Sigmoid colon (tissue), 7 donors: ENCODE results near the gene DIRAS3. TPM values are rescaled to one million over a fixed set of nuclear protein-coding genes. Genes with fewer than 3 reads are reported as not detected.

Experiments used
- DNase-seq: peaks from one replicate; pipeline ENCODE4 v3.0.0-alpha.2; 2019
- H3K27ac ChIP-seq, 4 donors: fragments of 200-600 bp; sonication (generic); one replicate each; pipeline ENCODE4 v1.5.1; 2016 to 2019; ENCODE audit warnings: mild to moderate bottlenecking in 1 of 4
- H3K27me3 ChIP-seq, 3 donors: fragments of 200-600 bp; sonication (generic); one replicate each; pipeline ENCODE4 v1.5.1; 2019; ENCODE audit warnings: mild to moderate bottlenecking in 1 of 3
- H3K36me3 ChIP-seq, 4 donors: fragments of 200-600 bp; sonication (generic); one replicate each; pipeline ENCODE4 v1.5.1; 2016 to 2019
- H3K4me1 ChIP-seq, 4 donors: fragments of 200-600 bp; sonication (generic); one replicate each; pipeline ENCODE4 v1.5.1; 2017 to 2019
- H3K4me3 ChIP-seq, 4 donors: fragments of 200-600 bp; sonication (generic); one replicate each; pipeline ENCODE4 v1.5.1; 2017 to 2019; ENCODE audit warnings: mild to moderate bottlenecking in 2 of 4, moderate library complexity in 1 of 4
- H3K9me3 ChIP-seq, 4 donors: fragments of 200-600 bp in 3 of 4; sonication (generic) in 3 of 4; one replicate each; pipeline versions ENCODE4 v1.5.1 to v1.6.1; 2013 to 2019
- CTCF ChIP-seq, 4 experiments: fragments of 450-650 bp in 3 of 4; fragments of 200-600 bp in 1 of 4; IDR thresholded peaks; one replicate each; pipeline ENCODE4 v1.5.1; 2016 to 2019; ENCODE audit warnings: antibody characterized with exemption in 4 of 4, mild to moderate bottlenecking in 3 of 4, moderate library complexity in 2 of 4
- EP300 ChIP-seq, 4 donors: sonication (generic); formaldehyde crosslinking; IDR thresholded peaks; one replicate each; pipeline ENCODE4 v1.6.1; 2017; ENCODE audit warnings: antibody characterized with exemption in 4 of 4
- POLR2A ChIP-seq, 2 donors: fragments of 450-650 bp; IDR thresholded peaks; one replicate each; pipeline ENCODE4 v1.6.1; 2016; ENCODE audit warnings: antibody characterized with exemption in 2 of 2, mild to moderate bottlenecking in 2 of 2, moderate library complexity in 2 of 2
- POLR2AphosphoS5 ChIP-seq, 4 donors: sonication (generic); formaldehyde crosslinking; IDR thresholded peaks; one replicate each; pipeline ENCODE4 v1.6.1; 2017; ENCODE audit warnings: antibody characterized with exemption in 4 of 4
- WGBS, 2 donors: extraction: QIAGEN DNeasy Blood & Tissue Kit; methylation state at CpG; one replicate each; pipeline ENCODE4 v1.1.7; 2013; 5-methylcytosine and 5-hydroxymethylcytosine counted together
- intact Hi-C: fragments of 100-400 bp; cut with DNase I; formaldehyde crosslinking; loops from one replicate; pipeline ENCODE4 v1.15.1; 2023
- polyA plus RNA-seq, 3 donors: library from polyadenylated mRNA; stranded (reverse); fragments of 200-250 nt; gene quantifications; one replicate each; pipeline ENCODE4 v1.2.3, GENCODE V29; 2013
- total RNA-seq, 4 donors: library from RNA; depleted of rRNA; stranded (reverse); fragments of >200 nt; gene quantifications; one replicate each; pipeline ENCODE4 v1.1.0, GENCODE V29; 2016
- donor health status: healthy with polysubstance abuse.
- donor health status: Bipolar disorder and iron deficiency.
- donor health status: healthy.

Gene DIRAS3
- total and polyA plus RNA-seq, 7 donors, result 0.46 to 4.6 (median 1.7) TPM; not detected in 1

GRCh38 chr1:68046423-68046822 is 4.0 kb downstream of the DIRAS3 start:
- H3K27ac ChIP-seq, result no peak overlapping the region
- intact Hi-C loops, result no loop called here
- DNase-seq, result no peak
- no peaks in the 10 kb centered on the region for H3K9me3 ChIP-seq
- peaks cover 0 to 8% (median 0%) of the 10 kb centered on the region in 3 donors for H3K27me3 ChIP-seq
- no peaks in the 10 kb centered on the region for H3K4me1 ChIP-seq
- no peak for TF ChIP-seq EP300 (IDR thresholded peaks at IDR 0.05)
- no peak for TF ChIP-seq POLR2AphosphoS5 (IDR thresholded peaks at IDR 0.05)
- no peak for TF ChIP-seq POLR2A (IDR thresholded peaks at IDR 0.05)
- TF ChIP-seq CTCF (IDR thresholded peaks at IDR 0.05), result no peak
- 88 to 91% methylated on average over 8 of the region's 8 CpGs for WGBS, 2 donors
- no peaks in the 10 kb centered on the region for H3K36me3 ChIP-seq
- no peak overlapping the region for H3K4me3 ChIP-seq

GRCh38 chr1:68045511-68046180 is 4.8 kb downstream of the DIRAS3 start:
- TF ChIP-seq POLR2AphosphoS5 (IDR thresholded peaks at IDR 0.05) (no peak), EP300 (IDR thresholded peaks at IDR 0.05) (no peak), CTCF (IDR thresholded peaks at IDR 0.05) (no peak), POLR2A (IDR thresholded peaks at IDR 0.05) (no peak)

GRCh38 chr1:68043443-68044090 is 6.9 kb downstream of the DIRAS3 start:
- H3K9me3 ChIP-seq, result no peaks in the 10 kb centered on the region
- intact Hi-C loops, result no loop called here
- WGBS, 2 donors, result 94 to 95% methylated on average over 22 of the region's 22 CpGs
- H3K4me3 ChIP-seq, result no peak overlapping the region
- no peaks in the 10 kb centered on the region for H3K4me1 ChIP-seq
- no peak for TF ChIP-seq EP300 (IDR thresholded peaks at IDR 0.05)
- no peak for TF ChIP-seq POLR2A (IDR thresholded peaks at IDR 0.05)
- TF ChIP-seq POLR2AphosphoS5 (IDR thresholded peaks at IDR 0.05), result no peak
- no peak for TF ChIP-seq CTCF (IDR thresholded peaks at IDR 0.05)
- no peak overlapping the region for H3K27ac ChIP-seq
- DNase-seq, result no peak
- no peaks in the 10 kb centered on the region for H3K36me3 ChIP-seq
- no peaks in the 10 kb centered on the region for H3K27me3 ChIP-seq

More at GRCh38 chr1:68045511-68046180, 4.8 kb downstream of the DIRAS3 start:
- DNase-seq, result no peak
- Histone ChIP-seq H3K36me3 (no peaks in the 10 kb centered on the region), H3K27ac (no peak overlapping the region), H3K9me3 (no peaks in the 10 kb centered on the region), H3K27me3 (peaks cover 0 to 8% (median 0%) of the 10 kb centered on the region in 3 donors), H3K4me1 (no peaks in the 10 kb centered on the region), H3K4me3 (no peak overlapping the region)
- intact Hi-C loops, result no loop called here
- 92% methylated on average over 4 of the region's 4 CpGs for WGBS, 2 donors

- H3K4me3 ChIP-seq, result no peak overlapping the region
- intact Hi-C loops, result no loop called here
These were observed 13.5 kb downstream of the DIRAS3 start for GRCh38 chr1:68036946-68037345.

More at GRCh38 chr1:68036946-68037345, 13.5 kb downstream of the DIRAS3 start:
- no peak overlapping the region for H3K27ac ChIP-seq
- TF ChIP-seq CTCF (IDR thresholded peaks at IDR 0.05) (no peak), POLR2A (IDR thresholded peaks at IDR 0.05) (no peak), EP300 (IDR thresholded peaks at IDR 0.05) (no peak), POLR2AphosphoS5 (IDR thresholded peaks at IDR 0.05) (no peak)
- H3K4me1 ChIP-seq, result no peaks in the 10 kb centered on the region
- H3K9me3 ChIP-seq, result no peaks in the 10 kb centered on the region
- no peaks in the 10 kb centered on the region for H3K36me3 ChIP-seq
- no peaks in the 10 kb centered on the region for H3K27me3 ChIP-seq
- WGBS, 2 donors, result 75 to 78% methylated on average over 2 of the region's 2 CpGs
- no peak for DNase-seq
